Colonic mucosa (tissue), 4 donors: ENCODE data around the gene CST3. TPM values are rescaled to one million over a fixed set of nuclear protein-coding genes. Genes with fewer than 3 reads are reported as not detected.

Experiments used
- DNase-seq: peaks from one replicate; pipeline ENCODE4 v3.0.0-alpha.2; 2020
- H3K27ac ChIP-seq: fragments of 200-600 bp; one replicate; pipeline ENCODE4 v1.8.0; 2021
- H3K27me3 ChIP-seq: fragments of 200-600 bp; one replicate; pipeline ENCODE4 v1.8.0; 2021
- H3K36me3 ChIP-seq: fragments of 200-600 bp; one replicate; pipeline ENCODE4 v1.8.0; 2021
- H3K4me1 ChIP-seq: fragments of 200-600 bp; one replicate; pipeline ENCODE4 v1.8.0; 2021; ENCODE audit warnings: mild to moderate bottlenecking
- H3K4me3 ChIP-seq: fragments of 200-600 bp; one replicate; pipeline ENCODE4 v1.8.0; 2021
- H3K9ac ChIP-seq, 2 donors: one replicate each; pipeline ENCODE4 v1.7.0; 2013; ENCODE audit warnings: control low read depth in 2 of 2, low read depth in 2 of 2, low read length in 2 of 2
- H3K9me3 ChIP-seq: fragments of 200-600 bp; one replicate; pipeline ENCODE4 v1.8.0; 2021
- CTCF ChIP-seq: fragments of 200-600 bp; IDR thresholded peaks from one replicate; pipeline ENCODE4 v1.8.0; 2022; ENCODE audit warnings: antibody characterized with exemption, mild to moderate bottlenecking
- intact Hi-C: fragments of 100-400 bp; cut with DNase I; formaldehyde crosslinking; loops from one replicate; pipeline ENCODE4 v1.14.1; 2022
- total RNA-seq, 2 donors: library from RNA; stranded (reverse); fragmentation: NEBNext Ultra II Directional in 1 of 2; extraction: Animal tissue kit (Norgen Biotek cat#: 25700) in 1 of 2; gene quantifications; one replicate each; pipeline ENCODE4 v1.2.1, GENCODE V29; 2021
- donor health status: healthy.
- donor health status: DM: no; HTN: no; CAD: no.
- donor health status: DM: no; HTN: no; CAD: no.

The CST3 gene
- total RNA-seq, 2 donors from 2014 or later: 606 to 666 TPM

- Histone ChIP-seq H3K4me1 (no peaks in the 10 kb centered on the region), H3K9me3 (no peaks in the 10 kb centered on the region), H3K27ac (no peak overlapping the region), H3K27me3 (no peaks in the 10 kb centered on the region), H3K36me3 (no peaks in the 10 kb centered on the region), H3K4me3 (no peak overlapping the region), H3K9ac (no peak overlapping the region)
- DNase-seq: no peak
- intact Hi-C loops: no loop called here
- no peak for TF ChIP-seq CTCF
These were observed 8.5 kb upstream of the CST3 start for GRCh38 chr20:23646106-23646873.

GRCh38 chr20:23645575-23645974 is 7.8 kb upstream of the CST3 start:
- H3K9ac ChIP-seq: no peak overlapping the region
- no peak for TF ChIP-seq CTCF
- H3K27ac ChIP-seq: no peak overlapping the region
- intact Hi-C loops: no loop called here
- H3K4me3 ChIP-seq: no peak overlapping the region
- no peaks in the 10 kb centered on the region for H3K27me3 ChIP-seq
- H3K36me3 ChIP-seq: no peaks in the 10 kb centered on the region
- no peaks in the 10 kb centered on the region for H3K4me1 ChIP-seq
- DNase-seq: no peak
- H3K9me3 ChIP-seq: no peaks in the 10 kb centered on the region

GRCh38 chr20:23644164-23644563 is 6.4 kb upstream of the CST3 start:
- H3K27ac ChIP-seq: no peak overlapping the region
- H3K36me3 ChIP-seq: no peaks in the 10 kb centered on the region
- intact Hi-C loops: no loop called here
- H3K27me3 ChIP-seq: no peaks in the 10 kb centered on the region
- no peaks in the 10 kb centered on the region for H3K4me1 ChIP-seq
- H3K9me3 ChIP-seq: no peaks in the 10 kb centered on the region
- DNase-seq: no peak
- H3K9ac ChIP-seq: no peak overlapping the region
- TF ChIP-seq CTCF: no peak
- H3K4me3 ChIP-seq: no peak overlapping the region

- no peak for TF ChIP-seq CTCF
- no peaks in the 10 kb centered on the region for H3K27me3 ChIP-seq
- H3K27ac ChIP-seq: no peak overlapping the region
- H3K9ac ChIP-seq: no peak overlapping the region
- no peak for DNase-seq
- no peaks in the 10 kb centered on the region for H3K36me3 ChIP-seq
- intact Hi-C loops: no loop called here
- no peak overlapping the region for H3K4me3 ChIP-seq
- H3K4me1 ChIP-seq: no peaks in the 10 kb centered on the region
- no peaks in the 10 kb centered on the region for H3K9me3 ChIP-seq
These were observed 5.9 kb upstream of the CST3 start for GRCh38 chr20:23643659-23644058.

- no peak for TF ChIP-seq CTCF
- Histone ChIP-seq H3K27ac (no peak overlapping the region), H3K27me3 (no peaks in the 10 kb centered on the region), H3K36me3 (no peaks in the 10 kb centered on the region), H3K9ac (no peak overlapping the region), H3K9me3 (no peaks in the 10 kb centered on the region), H3K4me3 (no peak overlapping the region), H3K4me1 (no peaks in the 10 kb centered on the region)
- intact Hi-C loops: no loop called here
- DNase-seq: no peak
These were observed 4.4 kb upstream of the CST3 start for GRCh38 chr20:23641936-23642751.
